GM04504 (cell line): ENCODE data around the gene FAF1.
"Not testable (repeated sequence)": the region's sequence is repeated elsewhere in the genome, so short reads cannot be mapped to it uniquely, and the experiment has no call there.

ENCODE experiments used
- DNase-seq: peaks from one replicate; pipeline ENCODE4 v3.0.0-alpha.2; 2012; ENCODE audit warnings: low read depth

The FAF1 gene

GRCh38 chr1:50774759-50775351 lies 185.2 kb downstream of the FAF1 start:
- peak; percentile 29 for DNase-seq

DNA sequence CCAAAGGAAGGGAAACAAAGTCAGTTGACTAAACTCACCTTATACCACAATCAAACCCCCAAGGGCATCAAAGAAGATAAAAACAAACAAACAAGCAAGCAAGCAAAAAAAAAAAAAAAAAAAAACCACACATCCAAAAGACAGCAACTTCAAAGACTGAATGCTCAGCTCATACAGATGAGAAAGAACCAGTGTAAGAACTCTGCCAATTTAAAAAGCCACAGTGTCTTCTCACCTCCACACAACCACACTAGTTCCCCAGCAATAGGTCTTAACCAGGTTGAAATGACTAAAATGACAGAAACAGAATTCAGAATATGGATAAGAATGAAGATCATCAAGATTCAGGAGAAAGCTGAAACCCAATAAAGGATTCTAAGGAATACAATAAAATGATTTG lies 193.4 kb downstream of the FAF1 start:
- DNase-seq: no peak

DNA sequence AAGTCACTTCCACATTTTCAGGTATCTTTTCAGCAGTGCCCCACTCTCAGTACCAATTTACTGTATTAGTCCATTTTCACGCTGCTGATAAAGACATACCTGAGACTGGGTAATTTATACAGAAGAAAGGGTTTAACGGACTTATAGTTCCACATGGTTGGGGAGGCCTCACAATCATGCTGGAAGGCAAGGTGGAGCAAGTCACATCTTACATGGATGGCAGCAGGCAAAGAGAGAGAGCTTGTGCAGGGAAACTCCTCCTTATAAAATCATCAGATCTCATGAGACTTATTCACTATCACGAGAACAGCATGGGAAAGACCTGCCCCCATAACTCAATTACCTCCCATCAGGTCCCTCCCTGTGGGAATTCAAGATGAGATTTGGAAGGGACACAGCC lies 203.5 kb downstream of the FAF1 start:
- DNase-seq: not testable (repeated sequence)

GRCh38 chr1:50754764-50755163 lies 205.3 kb downstream of the FAF1 start:
- DNase-seq: not testable (repeated sequence)

DNA sequence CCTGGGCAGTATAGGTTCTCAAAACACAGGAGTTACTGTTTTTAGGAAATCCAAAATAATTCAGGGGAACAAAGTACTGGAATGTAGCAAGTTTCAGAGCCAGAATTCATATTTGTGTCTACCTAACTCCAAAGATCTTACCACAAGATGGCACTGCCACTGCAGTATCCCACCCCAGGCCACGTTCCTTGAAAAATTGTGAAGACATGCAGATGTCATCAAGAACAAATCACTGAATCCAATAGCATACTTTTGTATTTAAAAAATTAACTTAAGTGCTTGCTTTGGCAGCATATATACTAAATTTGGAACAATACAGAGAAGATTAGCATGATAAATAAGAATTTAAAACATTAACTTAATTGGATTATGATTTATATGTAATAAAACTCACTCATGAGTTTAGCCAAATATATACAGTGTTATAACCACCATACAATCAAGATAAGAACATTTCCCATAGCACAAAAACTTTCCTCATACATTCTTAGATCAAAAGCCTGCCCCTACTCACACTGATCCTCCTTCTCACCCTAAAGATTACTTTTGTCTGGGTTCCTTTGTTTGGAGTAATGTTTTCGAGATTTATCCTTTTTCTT lies 209.9 kb downstream of the FAF1 start:
- no peak for DNase-seq

DNA sequence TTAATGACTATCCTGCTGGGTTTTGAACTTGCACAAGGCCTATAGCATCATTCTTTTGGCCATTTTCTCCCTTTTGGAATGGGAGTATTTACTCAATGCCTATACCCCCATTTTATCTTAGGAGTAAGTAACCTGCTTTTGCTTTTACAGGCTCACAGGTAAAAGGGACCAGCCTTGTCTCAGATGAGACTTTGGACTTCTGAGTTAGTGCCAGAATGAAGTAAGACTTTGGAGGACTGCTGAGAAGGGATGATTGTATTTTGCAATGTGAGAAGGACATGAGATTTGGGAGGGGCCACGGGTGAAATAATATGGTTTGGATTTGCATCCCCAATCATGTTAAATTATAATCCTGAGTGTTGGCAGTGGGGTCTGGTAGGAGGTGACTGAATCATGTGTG lies 212.7 kb downstream of the FAF1 start:
- no peak for DNase-seq

- DNase-seq: no peak
Observed at GRCh38 chr1:50742523-50742922, 217.5 kb downstream of the FAF1 start.

- DNase-seq: no peak
Observed at GRCh38 chr1:50739125-50739524, 220.9 kb downstream of the FAF1 start.

DNA sequence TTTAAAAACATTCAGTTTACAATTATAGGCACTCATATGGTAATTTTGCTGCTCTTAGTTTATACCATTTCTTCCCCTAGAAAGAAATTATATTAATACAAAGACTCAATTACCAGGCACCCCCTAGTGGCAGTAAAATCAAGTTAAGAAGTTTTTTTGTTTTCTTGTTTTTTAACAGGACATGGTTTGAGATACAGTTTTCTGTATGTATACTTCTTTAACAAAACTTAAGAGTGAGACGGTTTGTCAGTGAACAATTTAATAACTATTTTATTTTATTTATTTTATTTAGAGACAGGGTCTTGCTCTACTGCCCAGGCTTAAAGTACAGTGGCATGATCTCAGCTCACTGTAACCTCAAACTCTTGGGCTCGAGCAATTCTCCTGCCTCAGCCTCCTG lies 224.6 kb downstream of the FAF1 start:
- no peak for DNase-seq

DNA sequence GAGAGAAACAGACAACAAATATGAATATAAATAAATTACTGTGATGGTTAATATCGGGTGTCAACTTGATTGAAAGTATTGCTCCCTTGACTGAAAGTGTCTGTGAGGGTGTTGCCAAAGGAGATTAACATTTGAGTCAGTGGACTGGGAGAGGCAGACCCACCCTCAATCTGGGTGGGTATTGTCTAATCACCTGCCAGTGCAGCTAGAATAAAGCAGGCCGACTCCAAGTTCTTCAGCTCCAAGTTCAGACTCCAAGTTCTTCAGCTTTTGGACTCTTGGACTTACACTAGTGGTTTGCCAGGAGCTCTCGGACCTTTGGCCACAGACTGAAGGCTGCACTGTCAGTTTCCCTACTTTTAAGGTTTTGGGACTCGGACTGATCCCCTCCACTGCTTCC lies 232.5 kb downstream of the FAF1 start:
- DNase-seq: not testable (repeated sequence)

DNA sequence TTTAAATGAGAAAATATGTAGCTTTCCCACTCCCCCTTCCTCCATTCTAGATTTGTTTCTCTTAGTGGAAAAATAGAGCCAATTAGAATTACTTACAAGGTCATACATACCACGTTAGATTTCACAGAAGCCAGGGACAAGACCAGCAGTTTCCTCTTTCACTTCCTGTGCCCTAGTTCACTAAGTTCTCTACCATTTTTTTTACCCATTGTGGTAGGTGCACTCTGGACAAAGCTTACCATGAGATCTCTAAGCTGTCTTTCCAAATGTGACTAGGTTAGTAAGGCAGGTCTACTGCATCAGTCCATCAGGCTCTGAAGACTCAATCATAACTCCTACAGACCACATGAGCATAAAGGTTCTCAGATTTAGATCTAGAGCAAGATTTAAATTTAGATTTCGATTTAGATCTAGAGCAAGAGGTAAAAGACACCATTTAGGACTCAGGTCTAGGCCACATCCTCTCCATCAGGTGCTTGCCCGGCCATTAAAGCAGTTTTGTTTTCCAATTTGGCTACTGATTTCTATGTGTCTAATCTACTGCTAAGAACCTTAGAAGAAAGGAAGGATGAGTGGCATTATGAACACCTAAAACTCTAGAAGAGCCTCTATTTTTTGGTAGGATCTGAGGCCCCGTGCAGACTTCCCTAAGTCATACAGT lies 235.3 kb downstream of the FAF1 start:
- DNase-seq: no peak

- DNase-seq: no peak
Observed at GRCh38 chr1:50720457-50721053, 239.5 kb downstream of the FAF1 start.

GRCh38 chr1:50719126-50719525 lies 240.9 kb downstream of the FAF1 start:
- DNase-seq: no peak

DNA sequence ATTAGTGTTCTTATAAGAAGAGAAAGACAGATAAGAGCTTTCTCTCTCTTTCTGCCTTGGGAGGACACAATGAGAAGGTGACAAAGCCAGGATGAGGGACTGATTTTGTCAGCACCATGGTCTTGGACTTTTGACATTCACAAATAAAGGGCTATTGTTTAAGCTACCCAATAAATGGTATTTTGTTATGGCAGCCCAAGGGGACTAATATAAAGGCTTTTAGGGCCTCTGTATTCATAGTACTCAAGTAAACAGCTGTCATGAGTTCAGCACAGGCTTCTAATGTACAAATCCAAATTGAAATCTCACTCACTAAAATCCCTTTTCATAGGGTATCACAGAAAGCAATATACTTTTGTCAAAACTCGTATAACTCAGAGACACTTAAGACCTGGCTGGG lies 242.7 kb downstream of the FAF1 start:
- DNase-seq: no peak

DNA sequence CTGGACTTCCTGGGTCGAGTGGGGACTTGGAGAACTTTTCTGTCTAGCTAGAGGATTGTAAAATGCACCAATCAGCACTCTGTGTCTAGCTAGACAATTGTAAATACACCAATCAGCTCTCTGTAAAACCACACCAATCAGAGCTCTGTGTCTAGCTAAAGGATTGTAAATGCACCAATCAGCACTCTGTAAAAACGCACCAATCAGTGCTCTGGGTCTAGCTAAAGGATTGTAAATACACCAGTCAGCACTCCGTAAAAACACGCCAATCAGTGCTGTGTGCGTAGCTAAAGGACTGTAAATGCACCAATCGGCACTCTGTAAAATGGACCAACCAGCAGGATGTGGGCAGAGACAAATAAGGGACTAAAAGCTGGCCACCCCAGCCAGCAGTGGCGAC lies 243.6 kb downstream of the FAF1 start:
- DNase-seq: not testable (repeated sequence)

DNA sequence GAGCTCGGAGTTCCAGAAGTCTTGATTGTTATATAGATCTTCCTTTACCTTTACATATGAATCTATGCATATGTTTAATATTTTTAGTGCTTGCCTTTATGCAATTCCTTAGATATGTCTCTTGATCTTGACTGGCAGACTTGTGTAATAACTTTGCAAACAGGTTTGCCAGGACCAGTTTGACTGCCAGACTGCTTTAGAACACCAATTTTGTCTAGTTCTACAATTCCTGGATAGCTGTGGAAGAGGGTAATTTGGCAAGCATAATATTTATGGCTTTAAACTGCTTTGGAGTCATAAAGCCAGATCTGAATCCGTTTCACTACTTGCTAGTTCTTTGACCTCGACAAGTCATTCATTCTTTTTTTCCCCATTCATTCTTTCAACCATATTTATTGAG lies 250.0 kb downstream of the FAF1 start:
- no peak for DNase-seq

GRCh38 chr1:50707824-50708223 lies 252.2 kb downstream of the FAF1 start:
- no peak for DNase-seq

- no peak for DNase-seq
Observed at GRCh38 chr1:50705699-50706098, 254.4 kb downstream of the FAF1 start.

GRCh38 chr1:50705041-50705440 lies 255.0 kb downstream of the FAF1 start:
- no peak for DNase-seq

- DNase-seq: peak; percentile 21
Observed at GRCh38 chr1:50704126-50704525, 255.9 kb downstream of the FAF1 start.

DNA sequence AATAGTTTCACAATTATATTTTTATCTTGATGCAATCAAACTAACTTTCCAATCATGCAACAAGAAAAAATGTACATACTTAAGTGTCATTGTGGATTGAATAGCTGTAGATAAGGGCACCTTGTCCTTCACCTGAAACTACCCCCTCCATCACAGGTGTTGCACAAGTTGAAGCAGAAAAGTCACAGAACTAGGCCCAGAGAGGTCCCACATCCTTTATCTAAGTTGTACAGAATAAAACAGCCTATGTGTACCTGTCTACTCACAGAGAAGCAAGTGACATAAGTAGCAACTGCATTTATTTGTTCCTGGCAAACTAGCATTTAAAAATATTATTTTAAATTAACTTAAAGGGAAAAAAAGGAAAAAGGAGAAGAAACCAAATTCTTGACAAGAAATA lies 256.8 kb downstream of the FAF1 start:
- no peak for DNase-seq

GRCh38 chr1:50702395-50702794 lies 257.7 kb downstream of the FAF1 start:
- no peak for DNase-seq

- DNase-seq: no peak
Observed at GRCh38 chr1:50701706-50702317, 258.3 kb downstream of the FAF1 start.
